Osteocyte (in vitro differentiated cells): ENCODE data around the gene UPF2. TPM values are rescaled to one million over a fixed set of nuclear protein-coding genes. Genes with fewer than 3 reads are reported as not detected.

Experiments used
- DNase-seq: peaks from one replicate; pipeline ENCODE4 v3.0.0; 2021; ENCODE audit warnings: mixed read lengths; ENCODE audit not compliant: unreplicated experiment; ENCODE audit errors: extremely low spot score
- H3K27ac Mint-ChIP-seq: one replicate; pipeline ENCODE4 v1.8.0; 2021; ENCODE audit warnings: mild to moderate bottlenecking, mixed read lengths; ENCODE audit not compliant: unreplicated experiment
- H3K27me3 Mint-ChIP-seq: one replicate; pipeline ENCODE4 v1.8.0; 2021; ENCODE audit warnings: mixed read lengths; ENCODE audit not compliant: unreplicated experiment
- H3K36me3 Mint-ChIP-seq: one replicate; pipeline ENCODE4 v1.8.0; 2021; ENCODE audit warnings: mixed read lengths; ENCODE audit not compliant: unreplicated experiment
- H3K4me1 Mint-ChIP-seq: one replicate; pipeline ENCODE4 v1.8.0; 2021; ENCODE audit warnings: mixed read lengths; ENCODE audit not compliant: unreplicated experiment
- H3K4me3 Mint-ChIP-seq: one replicate; pipeline ENCODE4 v1.8.0; 2021; ENCODE audit warnings: mild to moderate bottlenecking, moderate library complexity, mixed read lengths; ENCODE audit not compliant: unreplicated experiment
- H3K9me3 Mint-ChIP-seq: one replicate; pipeline ENCODE4 v1.8.0; 2021; ENCODE audit warnings: mixed read lengths; ENCODE audit not compliant: unreplicated experiment
- CTCF ChIP-seq: fragments of 200-600 bp; sonication (generic); IDR thresholded peaks from 2 replicates; pipeline ENCODE4 v1.5.0; 2021; ENCODE audit warnings: antibody characterized with exemption, mild to moderate bottlenecking, moderate library complexity
- total RNA-seq: library from RNA; stranded (reverse); gene quantifications from 2 replicates; pipeline ENCODE4 v1.2.1, GENCODE V29; 2021

UPF2 gene
- total RNA-seq, 1 donor from 2014 or later = 20.5 TPM

DNA sequence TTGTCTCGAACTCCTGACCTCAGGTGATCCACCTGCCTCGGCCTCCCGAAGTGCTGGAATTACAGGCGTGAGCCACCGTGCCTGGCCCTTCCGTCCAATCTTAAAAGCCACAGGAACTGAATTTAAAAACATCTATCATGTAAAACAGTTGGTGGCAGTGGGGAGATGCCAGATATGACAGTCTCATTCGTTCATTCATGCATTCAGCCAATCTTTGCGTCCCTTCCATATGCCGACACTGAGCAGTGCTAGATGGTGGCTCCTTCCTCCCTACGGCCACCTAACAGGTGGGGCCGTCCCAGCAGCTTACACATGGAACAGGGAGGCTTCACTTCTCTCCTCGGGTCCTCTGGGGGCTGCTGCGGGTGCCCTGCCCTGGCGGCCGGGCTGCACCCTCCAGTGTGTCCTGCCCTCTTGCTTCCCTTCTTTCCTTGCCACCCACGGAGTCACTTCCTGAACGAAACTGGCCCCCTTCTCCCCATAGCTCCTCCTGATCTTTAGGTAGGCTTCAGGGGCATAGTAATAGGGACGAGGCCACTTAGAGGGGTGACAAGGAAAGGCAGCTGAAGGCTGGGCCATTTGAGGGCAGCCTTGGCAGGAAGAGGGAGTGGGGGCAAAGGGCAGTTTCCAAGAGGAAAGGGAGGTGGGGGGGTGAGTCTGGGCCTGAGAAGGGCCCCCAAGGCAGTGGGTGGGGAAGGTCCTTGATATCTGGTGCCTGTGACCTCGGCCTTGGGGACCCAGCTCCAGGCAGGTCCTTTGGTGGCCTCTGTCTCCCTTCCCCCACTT, 165.6 kb downstream of the UPF2 start:
- no peak overlapping the region for H3K27ac Mint-ChIP-seq
- H3K36me3 Mint-ChIP-seq = no peaks in the 10 kb centered on the region
- no peak for TF ChIP-seq CTCF
- no peak overlapping the region for H3K4me3 Mint-ChIP-seq
- H3K4me1 Mint-ChIP-seq = peaks cover 34% of the 10 kb centered on the region
- no peaks in the 10 kb centered on the region for H3K27me3 Mint-ChIP-seq
- no peaks in the 10 kb centered on the region for H3K9me3 Mint-ChIP-seq
- no peak for DNase-seq

GRCh38 chr10:11876324-11876723, 166.3 kb downstream of the UPF2 start:
- Mint-ChIP-seq H3K9me3 (no peaks in the 10 kb centered on the region), H3K4me1 (peaks cover 32% of the 10 kb centered on the region), H3K36me3 (no peaks in the 10 kb centered on the region), H3K27ac (peak overlapping the region; percentile 60), H3K27me3 (no peaks in the 10 kb centered on the region), H3K4me3 (no peak overlapping the region)
- DNase-seq = no peak
- no peak for TF ChIP-seq CTCF

DNA sequence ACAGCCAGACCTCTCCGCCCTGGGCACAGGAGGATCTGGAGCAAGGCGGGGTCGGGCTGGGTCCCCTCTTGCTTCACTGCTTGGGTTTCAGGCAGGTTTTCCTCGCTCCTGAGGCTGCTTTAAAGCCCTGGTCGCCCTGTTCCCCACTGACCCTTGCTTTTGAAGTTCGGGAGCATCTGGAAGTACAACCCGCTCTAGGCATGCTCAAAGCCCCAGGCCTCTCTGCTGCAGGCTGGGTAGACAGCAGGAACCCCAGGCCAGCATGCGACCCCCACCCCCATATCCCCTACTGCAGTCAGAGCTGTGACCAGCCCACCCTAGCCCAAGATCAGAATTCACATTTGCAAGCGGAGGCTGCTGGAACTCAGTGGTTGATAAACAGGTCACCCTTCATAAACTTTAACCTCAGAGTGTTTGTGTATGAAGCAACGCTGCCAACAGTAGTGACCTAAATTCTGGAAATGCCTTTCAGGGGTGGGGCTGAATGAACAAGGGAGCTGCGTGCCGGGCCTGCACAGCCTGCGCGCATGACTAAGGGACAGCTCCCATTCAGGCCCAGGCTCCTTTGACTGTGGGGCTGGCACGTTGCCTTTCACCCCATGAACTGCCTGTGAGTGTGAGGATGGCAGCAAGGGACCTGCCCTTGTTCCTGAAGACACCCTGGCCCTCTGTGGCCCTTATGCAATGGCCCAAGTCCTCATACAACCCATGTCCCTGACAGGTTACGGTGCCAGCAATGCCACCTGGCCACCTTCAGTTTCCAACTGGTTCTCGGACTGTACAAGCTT, 166.9 kb downstream of the UPF2 start:
- no peaks in the 10 kb centered on the region for H3K9me3 Mint-ChIP-seq
- no peak overlapping the region for H3K4me3 Mint-ChIP-seq
- no peak for TF ChIP-seq CTCF
- no peak for DNase-seq
- peak overlapping the region; percentile 60 for H3K27ac Mint-ChIP-seq
- peaks cover 32% of the 10 kb centered on the region for H3K4me1 Mint-ChIP-seq
- no peaks in the 10 kb centered on the region for H3K36me3 Mint-ChIP-seq
- H3K27me3 Mint-ChIP-seq = no peaks in the 10 kb centered on the region

GRCh38 chr10:11874568-11875493, 167.8 kb downstream of the UPF2 start:
- H3K36me3 Mint-ChIP-seq = no peaks in the 10 kb centered on the region
- H3K27ac Mint-ChIP-seq = peak overlapping the region; percentile 60
- H3K4me3 Mint-ChIP-seq = no peak overlapping the region
- H3K4me1 Mint-ChIP-seq = peaks cover 28% of the 10 kb centered on the region
- no peaks in the 10 kb centered on the region for H3K27me3 Mint-ChIP-seq
- no peak for TF ChIP-seq CTCF
- no peak for DNase-seq
- no peaks in the 10 kb centered on the region for H3K9me3 Mint-ChIP-seq
